ENCODE measurements around the gene RAPGEF5. TPM values are rescaled to one million over a fixed set of nuclear protein-coding genes. Genes with fewer than 3 reads are reported as not detected.

Gene RAPGEF5
- total RNA-seq, 1 experiment from 2014 or later = 13.3 TPM

GRCh38 chr7:22399546-22399945, 42.6 kb upstream of the RAPGEF5 start:
- Histone ChIP-seq H3K4ac (ENCODE audit: low read depth, low read length) (no peak overlapping the region), H3K79me2 (ENCODE audit: insufficient read depth, low read length) (no peaks in the 10 kb centered on the region), H2BK5ac (ENCODE audit: insufficient read length, low read length) (no peak overlapping the region), H3K4me1 (ENCODE audit: insufficient read depth, low read length) (no peaks in the 10 kb centered on the region), H2BK12ac (ENCODE audit: insufficient read length, low read depth, low read length) (no peak overlapping the region), H3K27me3 (ENCODE audit: insufficient read depth, low read length) (no peaks in the 10 kb centered on the region), H3K4me2 (ENCODE audit: insufficient read depth, insufficient read length, low read length) (no peak overlapping the region), H3K23ac (ENCODE audit: insufficient read length, low read depth, low read length) (no peak overlapping the region), H3K79me1 (ENCODE audit: insufficient read depth, low read depth, low read length, poor library complexity, severe bottlenecking) (no peaks in the 10 kb centered on the region), H3K9me3 (ENCODE audit: control insufficient read depth, low read depth, low read length) (no peaks in the 10 kb centered on the region), H3K56ac (ENCODE audit: insufficient read length, low read depth, low read length) (no peak overlapping the region), H2AK5ac (ENCODE audit: insufficient read length, low read length) (no peak overlapping the region), H3K23me2 (ENCODE audit: insufficient read length, low read depth, low read length, poor library complexity, severe bottlenecking) (no peaks in the 10 kb centered on the region), H4K5ac (ENCODE audit: insufficient read length, low read depth, low read length) (no peak overlapping the region), H3T11ph (ENCODE audit: low read length) (no peak overlapping the region), H2BK120ac (ENCODE audit: low read depth, low read length, poor library complexity, severe bottlenecking) (no peak overlapping the region), H2BK20ac (ENCODE audit: low read depth, low read length, poor library complexity, severe bottlenecking) (no peak overlapping the region), H3K27ac (ENCODE audit: insufficient read length, low read depth, low read length) (no peak overlapping the region), H3K9ac (ENCODE audit: extremely low read depth, insufficient read length, low read length) (no peak overlapping the region), H3K14ac (ENCODE audit: insufficient read depth, low read length) (no peak overlapping the region), H3K18ac (ENCODE audit: insufficient read length, low read depth, low read length) (no peak overlapping the region), H4K8ac (replicated peaks; ENCODE audit: insufficient read length, low read depth, low read length) (no peak overlapping the region), H2AFZ (ENCODE audit: low read length) (no peak overlapping the region), H2BK15ac (ENCODE audit: low read depth, low read length) (no peak overlapping the region), H4K20me1 (ENCODE audit: control insufficient read depth, insufficient read depth, insufficient read length) (no peaks in the 10 kb centered on the region), H4K91ac (ENCODE audit: insufficient read length, low read depth, low read length) (no peak overlapping the region)
- no peaks in the 10 kb centered on the region for H3K27me3 Mint-ChIP-seq (ENCODE audit: low read depth)
- no peak overlapping the region for H3K4me3 Mint-ChIP-seq
- no peaks in the 10 kb centered on the region for H3K9me3 Mint-ChIP-seq
- H3K36me3 Mint-ChIP-seq (ENCODE audit: insufficient read depth in 1 of 3, low read depth in 3 of 3) = no peaks in the 10 kb centered on the region
- TF ChIP-seq CTCF (conservative IDR thresholded peaks at IDR 0.05) = no peak
- no CpG with 5 or more reads among the region's 2 CpGs for WGBS (ENCODE audit: extremely low coverage, insufficient read length, low lambda C conversion rate)
- no peak overlapping the region for H3K27ac Mint-ChIP-seq
- DNase-seq = no peak
- peaks cover 8 to 9% of the 10 kb centered on the region in 2 experiments for H3K4me1 Mint-ChIP-seq

Measured in H9 (cell line).